H9 (cell line): ENCODE results near the gene DIS3L2. TPM values are rescaled to one million over a fixed set of nuclear protein-coding genes. Genes with fewer than 3 reads are reported as not detected.

Source experiments
- DNase-seq: peaks from one replicate; pipeline ENCODE4 v3.0.0-alpha.2; 2017
- H2AFZ ChIP-seq: one replicate; pipeline ENCODE4 v1.6.1; 2013; ENCODE audit warnings: mild to moderate bottlenecking, low read length, control low read depth, moderate library complexity
- H2AK5ac ChIP-seq: 2 replicates; pipeline ENCODE4 v1.6.1; 2013; ENCODE audit warnings: low read length, control low read depth, mixed read lengths; ENCODE audit not compliant: insufficient read length
- H2BK120ac ChIP-seq: one replicate; pipeline ENCODE4 v1.6.1; 2013; ENCODE audit warnings: low read depth, mild to moderate bottlenecking, low read length, control low read depth, inconsistent platforms; ENCODE audit not compliant: poor library complexity, severe bottlenecking
- H2BK12ac ChIP-seq: 2 replicates; pipeline ENCODE4 v1.6.1; 2013; ENCODE audit warnings: low read length, control low read depth, mixed read lengths, low read depth; ENCODE audit not compliant: insufficient read length
- H2BK15ac ChIP-seq: 2 replicates; pipeline ENCODE4 v1.6.1; 2013; ENCODE audit warnings: low read depth, low read length, control low read depth
- H2BK20ac ChIP-seq: one replicate; pipeline ENCODE4 v1.6.1; 2013; ENCODE audit warnings: low read depth, mild to moderate bottlenecking, low read length, control low read depth, inconsistent platforms; ENCODE audit not compliant: poor library complexity, severe bottlenecking
- H2BK5ac ChIP-seq: 2 replicates; pipeline ENCODE4 v1.6.1; 2013; ENCODE audit warnings: low read length, control low read depth, mixed read lengths; ENCODE audit not compliant: insufficient read length
- H3K14ac ChIP-seq: 2 replicates; pipeline ENCODE4 v1.6.1; 2013; ENCODE audit warnings: low read length, control low read depth; ENCODE audit not compliant: insufficient read depth
- H3K18ac ChIP-seq: 2 replicates; pipeline ENCODE4 v1.6.1; 2013; ENCODE audit warnings: low read depth, mild to moderate bottlenecking, mixed read lengths, low read length, control low read depth; ENCODE audit not compliant: insufficient read length
- H3K23ac ChIP-seq: 2 replicates; pipeline ENCODE4 v1.6.1; 2013; ENCODE audit warnings: low read length, control low read depth, mixed read lengths, low read depth; ENCODE audit not compliant: insufficient read length
- H3K23me2 ChIP-seq: 2 replicates; pipeline ENCODE4 v1.6.1; 2013; ENCODE audit warnings: low read depth, mild to moderate bottlenecking, mixed read lengths, low read length, control low read depth; ENCODE audit not compliant: insufficient read length, poor library complexity, severe bottlenecking
- H3K27ac ChIP-seq: 2 replicates; pipeline ENCODE4 v1.5.1; 2013; ENCODE audit warnings: low read length, control low read depth, mixed read lengths, low read depth; ENCODE audit not compliant: insufficient read length
- H3K27me3 ChIP-seq: 2 replicates; pipeline ENCODE4 v1.6.1; 2013; ENCODE audit warnings: low read length, control low read depth, inconsistent platforms; ENCODE audit not compliant: insufficient read depth
- H3K4ac ChIP-seq: 2 replicates; pipeline ENCODE4 v1.6.1; 2013; ENCODE audit warnings: low read depth, mild to moderate bottlenecking, control low read depth, inconsistent platforms, low read length, moderate library complexity
- H3K4me1 ChIP-seq: 2 replicates; pipeline ENCODE4 v1.6.1; 2013; ENCODE audit warnings: low read length, control low read depth, inconsistent platforms; ENCODE audit not compliant: insufficient read depth
- H3K4me2 ChIP-seq: 2 replicates; pipeline ENCODE4 v1.6.1; 2013; ENCODE audit warnings: low read length, control low read depth, mixed read lengths; ENCODE audit not compliant: insufficient read length, insufficient read depth
- H3K56ac ChIP-seq: 2 replicates; pipeline ENCODE4 v1.6.1; 2013; ENCODE audit warnings: low read depth, mild to moderate bottlenecking, mixed read lengths, low read length, control low read depth; ENCODE audit not compliant: insufficient read length
- H3K79me1 ChIP-seq: 2 replicates; pipeline ENCODE4 v1.6.1; 2013; ENCODE audit warnings: low read depth, mild to moderate bottlenecking, moderate library complexity, low read length, control low read depth, inconsistent platforms; ENCODE audit not compliant: insufficient read depth, poor library complexity, severe bottlenecking
- H3K79me2 ChIP-seq: 2 replicates; pipeline ENCODE4 v1.6.1; 2013; ENCODE audit warnings: low read length, control low read depth, inconsistent platforms; ENCODE audit not compliant: insufficient read depth
- H3K9ac ChIP-seq: 2 replicates; pipeline ENCODE4 v1.6.1; 2013; ENCODE audit warnings: low read length, control low read depth, mixed read lengths; ENCODE audit not compliant: insufficient read length; ENCODE audit errors: extremely low read depth
- H3K9me3 ChIP-seq: one replicate; pipeline ENCODE4 v1.6.1; 2013; ENCODE audit warnings: low read depth, low read length, inconsistent platforms; ENCODE audit not compliant: control insufficient read depth
- H3T11ph ChIP-seq: one replicate; pipeline ENCODE4 v1.6.1; 2013; ENCODE audit warnings: mild to moderate bottlenecking, low read length, control low read depth, inconsistent platforms
- H4K20me1 ChIP-seq: one replicate; pipeline ENCODE4 v1.6.1; 2013; ENCODE audit not compliant: control insufficient read depth, insufficient read length, insufficient read depth
- H4K5ac ChIP-seq: 2 replicates; pipeline ENCODE4 v1.6.1; 2013; ENCODE audit warnings: low read depth, mild to moderate bottlenecking, mixed read lengths, low read length, control low read depth; ENCODE audit not compliant: insufficient read length
- H4K8ac ChIP-seq: replicated peaks from 2 replicates; pipeline ENCODE4 v1.6.1; 2013; ENCODE audit warnings: low read length, control low read depth, mixed read lengths, low read depth; ENCODE audit not compliant: insufficient read length
- H4K91ac ChIP-seq: 2 replicates; pipeline ENCODE4 v1.6.1; 2013; ENCODE audit warnings: low read depth, mild to moderate bottlenecking, moderate library complexity, mixed read lengths, low read length, control low read depth; ENCODE audit not compliant: insufficient read length
- H3K27ac Mint-ChIP-seq, 3 experiments: 2 replicates in 2 of 3; 3 replicates in 1 of 3; pipeline ENCODE4 v1.8.0; 2020 to 2021; ENCODE audit warnings: mixed read lengths in 3 of 3, mild to moderate bottlenecking in 1 of 3, moderate library complexity in 1 of 3
- H3K27me3 Mint-ChIP-seq: 2 replicates; pipeline ENCODE4 v1.8.0; 2021; ENCODE audit warnings: low read depth, mild to moderate bottlenecking, moderate library complexity, mixed read lengths
- H3K36me3 Mint-ChIP-seq, 3 experiments: 2 replicates in 2 of 3; 3 replicates in 1 of 3; pipeline ENCODE4 v1.8.0; 2020 to 2021; ENCODE audit warnings: low read depth in 3 of 3, mixed read lengths in 3 of 3; ENCODE audit not compliant: insufficient read depth in 1 of 3
- H3K4me1 Mint-ChIP-seq, 2 experiments: 2 replicates each; pipeline ENCODE4 v1.8.0; 2020; ENCODE audit warnings: mixed read lengths in 2 of 2
- H3K4me3 Mint-ChIP-seq, 2 experiments: 2 replicates in 1 of 2; 3 replicates in 1 of 2; pipeline ENCODE4 v1.8.0; 2020 to 2021; ENCODE audit warnings: mild to moderate bottlenecking in 2 of 2, mixed read lengths in 2 of 2, moderate library complexity in 1 of 2
- H3K9me3 Mint-ChIP-seq, 2 experiments: 2 replicates in 1 of 2; 3 replicates in 1 of 2; pipeline ENCODE4 v1.8.0; 2020; ENCODE audit warnings: mild to moderate bottlenecking in 2 of 2, mixed read lengths in 2 of 2, moderate library complexity in 1 of 2
- CTCF ChIP-seq: fragments of 200-600 bp; sonication (generic); conservative IDR thresholded peaks from 3 replicates; pipeline ENCODE4 v1.8.0; 2021; ENCODE audit warnings: antibody characterized with exemption, mild to moderate bottlenecking
- WGBS: extraction: QIAGEN DNeasy Blood & Tissue Kit; methylation state at CpG from one replicate; pipeline ENCODE4 v1.1.7; 2013; ENCODE audit warnings: missing lambda C conversion rate, low lambda C conversion rate, mixed read lengths; ENCODE audit not compliant: insufficient read length; ENCODE audit errors: extremely low coverage; 5-methylcytosine and 5-hydroxymethylcytosine counted together
- total RNA-seq: library from RNA; stranded (reverse); gene quantifications from 2 replicates; pipeline ENCODE4 v1.2.1, GENCODE V29; 2021

DIS3L2 gene
- total RNA-seq, 1 experiment from 2014 or later = 28.1 TPM

- Histone ChIP-seq H4K91ac (no peak overlapping the region), H3K9ac (no peak overlapping the region), H3K9me3 (no peaks in the 10 kb centered on the region), H3K4me2 (no peak overlapping the region), H3K27me3 (no peaks in the 10 kb centered on the region), H2BK12ac (no peak overlapping the region), H3K79me1 (no peaks in the 10 kb centered on the region), H4K8ac (no peak overlapping the region), H2BK120ac (no peak overlapping the region), H3K23me2 (no peaks in the 10 kb centered on the region), H4K20me1 (no peaks in the 10 kb centered on the region), H2BK15ac (no peak overlapping the region), H3K4ac (no peak overlapping the region), H3K23ac (no peak overlapping the region), H3K18ac (no peak overlapping the region), H3K27ac (no peak overlapping the region), H3K56ac (no peak overlapping the region), H4K5ac (no peak overlapping the region), H3K4me1 (peaks cover 6% of the 10 kb centered on the region; the same call in 1 of the 2 replicates), H2AFZ (no peak overlapping the region), H3K14ac (no peak overlapping the region), H2BK5ac (no peak overlapping the region), H2BK20ac (no peak overlapping the region), H3T11ph (no peak overlapping the region), H2AK5ac (no peak overlapping the region), H3K79me2 (peaks cover 4% of the 10 kb centered on the region; the same call in 1 of the 2 replicates)
- H3K27ac Mint-ChIP-seq = no peak overlapping the region
- H3K4me3 Mint-ChIP-seq = no peak overlapping the region
- H3K27me3 Mint-ChIP-seq = no peaks in the 10 kb centered on the region
- peaks cover 37% of the 10 kb centered on the region in 2 experiments for H3K4me1 Mint-ChIP-seq
- no peak for DNase-seq
- TF ChIP-seq CTCF = no peak
- H3K36me3 Mint-ChIP-seq = no peaks in the 10 kb centered on the region; a peak in 1 of 7 replicates
- WGBS = no CpG with 5 or more reads among the region's 8 CpGs
- H3K9me3 Mint-ChIP-seq = no peaks in the 10 kb centered on the region
Observed at GRCh38 chr2:231988179-231988866, 26.8 kb downstream of the DIS3L2 start.
